HepG2 (cell line): ENCODE data around the gene ROBO3. TPM values are rescaled to one million over a fixed set of nuclear protein-coding genes. Genes with fewer than 3 reads are reported as not detected.
A peak's percentile ranks its signal among the peaks of the same experiment; 100 is the strongest.

Experiments
- ARID3A ChIP-seq: IDR thresholded peaks from 2 replicates; pipeline ENCODE4 v1.6.1; 2012; ENCODE audit warnings: low read depth, low read length, improper control_type of control experiment
- ARNTL ChIP-seq: sonication (generic); formaldehyde crosslinking; IDR thresholded peaks from 2 replicates; pipeline ENCODE4 v1.4.0; 2020; ENCODE audit warnings: mild to moderate bottlenecking, missing genetic modification reagents
- GATA4 ChIP-seq: sonication (generic); IDR thresholded peaks from 2 replicates; pipeline ENCODE4 v1.6.1; 2016; ENCODE audit warnings: antibody characterized with exemption, low read depth, borderline replicate concordance
- HBP1 ChIP-seq: IDR thresholded peaks from 2 replicates; pipeline ENCODE4 v1.6.1; 2016; ENCODE audit warnings: low read depth, control low read depth
- MAFK ChIP-seq, 2 experiments: IDR thresholded peaks in 1 of 2; conservative IDR thresholded peaks in 1 of 2; 2 replicates each; pipeline ENCODE4 v1.6.1; 2011; ENCODE audit warnings: improper control_type of control experiment in 2 of 2, low read length in 2 of 2
- MTA1 ChIP-seq: sonication (generic); formaldehyde crosslinking; IDR thresholded peaks from 2 replicates; pipeline ENCODE4 v1.4.0; 2020; ENCODE audit warnings: missing genetic modification reagents, mild to moderate bottlenecking, borderline replicate concordance
- PAX8 ChIP-seq: sonication (generic); formaldehyde crosslinking; IDR thresholded peaks from 2 replicates; pipeline ENCODE4 v1.8.0; 2022; ENCODE audit warnings: mild to moderate bottlenecking, missing genetic modification reagents, borderline replicate concordance
- POLR2AphosphoS5 ChIP-seq: IDR thresholded peaks from 2 replicates; pipeline ENCODE4 v1.6.1; 2012; ENCODE audit warnings: low read depth, low read length
- PREB ChIP-seq: sonication (generic); formaldehyde crosslinking; IDR thresholded peaks from 2 replicates; pipeline ENCODE4 v1.4.0; 2020; ENCODE audit warnings: missing genetic modification reagents
- SNAPC4 ChIP-seq: sonication (generic); formaldehyde crosslinking; IDR thresholded peaks from 2 replicates; pipeline ENCODE4 v1.4.0; 2020; ENCODE audit warnings: mild to moderate bottlenecking, missing genetic modification reagents
- SNAPC5 ChIP-seq: sonication (generic); formaldehyde crosslinking; IDR thresholded peaks from 2 replicates; pipeline ENCODE4 v1.8.1; 2023; ENCODE audit warnings: mild to moderate bottlenecking, missing genetic modification reagents, borderline replicate concordance
- SSRP1 ChIP-seq: IDR thresholded peaks from 2 replicates; pipeline ENCODE4 v1.6.1; 2016; ENCODE audit warnings: control low read depth
- TOE1 ChIP-seq: sonication (generic); formaldehyde crosslinking; IDR thresholded peaks from 2 replicates; pipeline ENCODE4 v1.4.0; 2020; ENCODE audit warnings: mild to moderate bottlenecking, missing genetic modification reagents
- ZBTB42 ChIP-seq: sonication (generic); formaldehyde crosslinking; IDR thresholded peaks from 2 replicates; pipeline ENCODE4 v1.5.0; 2020; ENCODE audit warnings: mild to moderate bottlenecking, missing genetic modification reagents
- ZNF251 ChIP-seq: sonication (generic); formaldehyde crosslinking; IDR thresholded peaks from 2 replicates; pipeline ENCODE4 v1.9.0; 2021; ENCODE audit warnings: mild to moderate bottlenecking, missing genetic modification reagents
- ZNF281 ChIP-seq: sonication (generic); formaldehyde crosslinking; IDR thresholded peaks from 2 replicates; pipeline ENCODE4 v1.4.0; 2020; ENCODE audit warnings: missing genetic modification reagents, borderline replicate concordance
- polyA plus RNA-seq, 8 experiments: library from polyadenylated mRNA; depleted of rRNA in 3 of 8; stranded (reverse) in 7 of 8; unstranded in 1 of 8; fragments of >200 nt; fragmentation: Illumina TruSeq in 4 of 8; extraction: Trizol in 4 of 8; gene quantifications; 2 replicates each; pipeline versions ENCODE4 v1.2.1 to v1.2.3, GENCODE V29; 2011 to 2016; ENCODE audit warnings: low read depth in 4 of 8, missing spikeins in 1 of 8, mixed read lengths in 1 of 8; ENCODE audit not compliant: insufficient read depth in 1 of 8
- total RNA-seq, 5 experiments: library from RNA; depleted of rRNA; stranded (reverse); fragments of >200 nt; fragmentation: Illumina TruSeq; extraction: Trizol; gene quantifications; 2 replicates each; pipeline ENCODE4 v1.2.3, GENCODE V29; 2016; ENCODE audit warnings: low read depth in 1 of 5

The ROBO3 gene
- total and polyA plus RNA-seq, 2 of the 13 experiments (the other 11 are each of a cell fraction or from before 2014, with no cell fraction given) = 0.07 to 2.4 TPM

- TF ChIP-seq ZNF281 (CRISPR knock-in tag) (no peak), HBP1 (CRISPR knock-in tag) (no peak), ARID3A (no peak), SNAPC5 (CRISPR knock-in tag) (no peak), GATA4 (no peak), PAX8 (CRISPR knock-in tag) (no peak), SNAPC4 (CRISPR knock-in tag) (no peak), ZNF251 (CRISPR knock-in tag) (no peak), SSRP1 (CRISPR knock-in tag) (no peak), TOE1 (CRISPR knock-in tag) (no peak), POLR2AphosphoS5 (no peak), ZBTB42 (CRISPR knock-in tag) (peak; percentile 54; the same call in 1 of the 2 replicates), PREB (CRISPR knock-in tag) (no peak), MAFK (conservative IDR thresholded peaks at IDR 0.05 in 1 of 2, IDR thresholded peaks at IDR 0.05 in 1 of 2; ENCODE audit: low read length in 2 of 2) (no peak), ARNTL (CRISPR knock-in tag) (no peak), MTA1 (CRISPR knock-in tag) (peak; percentile 68; the same call in 1 of the 2 replicates)
Observed at GRCh38 chr11:124875943-124876817, 10.9 kb downstream of the ROBO3 start (continued).
